ENCODE results near the gene COBL. TPM values are rescaled to one million over a fixed set of nuclear protein-coding genes. Genes with fewer than 3 reads are reported as not detected.

The COBL gene
- total RNA-seq, 1 donor from 2014 or later, result 6.3 TPM

DNA sequence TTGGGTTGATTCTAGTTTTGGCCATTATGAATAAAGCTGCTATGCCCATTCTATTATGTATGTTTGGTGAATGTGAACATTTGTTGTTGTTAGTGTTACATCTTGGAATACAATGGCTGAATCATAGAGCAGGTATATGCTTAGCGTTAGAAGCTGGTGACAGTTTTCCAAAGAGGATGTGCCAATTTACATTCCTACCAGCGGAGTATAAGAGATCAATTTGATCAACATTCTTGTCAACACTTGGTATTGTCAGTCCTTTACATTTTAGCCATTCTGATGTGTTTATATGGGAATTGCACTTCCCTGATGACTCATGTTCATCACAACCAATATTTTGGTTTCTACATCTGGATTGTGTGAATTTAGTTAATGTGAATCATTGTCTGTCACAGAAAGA, 37.8 kb upstream of the COBL start:
- DNase-seq (ENCODE audit: low spot score), result no peak
- Mint-ChIP-seq H3K4me1 (peaks cover 7% of the 10 kb centered on the region), H3K27ac (no peak overlapping the region)

DNA sequence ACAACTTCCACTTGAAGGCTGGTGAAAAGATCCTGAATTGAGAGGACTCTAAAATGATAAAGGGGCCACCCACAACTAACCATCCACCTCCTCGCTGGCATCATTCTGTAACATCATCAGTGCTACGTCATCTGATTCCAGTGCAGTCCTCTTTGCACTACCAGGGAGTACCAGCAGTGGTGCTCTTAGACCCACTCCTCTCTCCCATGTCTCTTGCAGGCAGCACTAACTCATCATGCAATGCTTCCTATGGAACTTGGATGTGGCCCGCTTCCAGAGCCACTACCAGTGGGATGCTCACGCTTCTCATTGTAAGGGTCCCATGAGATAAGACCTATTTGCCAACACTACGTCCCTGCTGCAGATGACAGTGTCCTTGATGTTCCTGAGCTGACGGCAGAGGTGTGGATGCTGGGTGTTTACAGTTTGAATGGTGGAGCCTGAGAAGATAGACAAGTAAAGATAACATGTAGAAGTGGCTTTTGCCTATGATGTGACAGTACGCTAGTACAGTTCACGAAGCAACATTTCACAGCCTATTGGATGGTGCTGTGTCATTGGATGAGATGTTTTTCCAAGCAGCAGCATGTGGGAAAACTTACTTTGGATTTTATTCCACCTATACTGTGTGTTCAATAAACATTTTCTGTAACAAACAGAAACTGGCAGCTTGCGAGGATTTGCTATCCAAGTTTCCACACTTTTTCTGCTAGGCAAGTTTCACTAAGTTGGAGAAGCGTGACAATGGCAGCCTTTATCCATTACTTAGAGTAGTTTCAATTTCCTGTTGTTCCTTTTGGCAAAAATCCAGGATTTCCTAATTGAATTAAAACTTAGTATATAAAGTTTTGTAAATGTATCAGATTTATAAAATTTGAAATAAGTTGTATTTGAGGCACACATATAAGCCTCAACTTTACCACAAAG, 35.8 kb upstream of the COBL start:
- Histone ChIP-seq H3K4me2 (no peak overlapping the region), H3K36me3 (no peaks in the 10 kb centered on the region), H4K20me1 (ENCODE audit: low read depth) (no peaks in the 10 kb centered on the region), H3F3A (ENCODE audit: low read depth) (no peaks in the 10 kb centered on the region), H3K79me2 (ENCODE audit: low read depth) (no peaks in the 10 kb centered on the region), H3K9me3 (ENCODE audit: low read depth) (no peaks in the 10 kb centered on the region), H2AFZ (replicated peaks) (peak overlapping the region; percentile 17), H3K27me3 (no peaks in the 10 kb centered on the region), H3K27ac (no peak overlapping the region), H3K4me1 (peaks cover 3% of the 10 kb centered on the region), H3K9ac (no peak overlapping the region), H3K4me3 (no peak overlapping the region)
- DNase-seq (ENCODE audit: low spot score), result no peak
- no peak overlapping the region for H3K4me3 Mint-ChIP-seq
- H3K27ac Mint-ChIP-seq, result no peak overlapping the region
- H3K27me3 Mint-ChIP-seq (ENCODE audit: insufficient read depth, low read depth), result peaks cover 7% of the 10 kb centered on the region
- TF ChIP-seq CTCF (IDR thresholded peaks at IDR 0.05) (peak; percentile 22), EZH2phosphoT487 (IDR thresholded peaks at IDR 0.05) (no peak)
- H3K4me1 Mint-ChIP-seq, result peaks cover 7% of the 10 kb centered on the region
- no peaks in the 10 kb centered on the region for H3K9me3 Mint-ChIP-seq
- no peaks in the 10 kb centered on the region for H3K36me3 Mint-ChIP-seq

More for the DNA sequence above, 37.8 kb upstream of the COBL start:
- Histone ChIP-seq H3K9me3 (ENCODE audit: low read depth) (no peaks in the 10 kb centered on the region), H3K9ac (no peak overlapping the region), H3K4me3 (no peak overlapping the region), H3K4me2 (no peak overlapping the region), H3F3A (ENCODE audit: low read depth) (no peaks in the 10 kb centered on the region), H3K27ac (no peak overlapping the region), H3K27me3 (no peaks in the 10 kb centered on the region), H3K36me3 (no peaks in the 10 kb centered on the region), H2AFZ (replicated peaks) (no peak overlapping the region), H4K20me1 (ENCODE audit: low read depth) (no peaks in the 10 kb centered on the region), H3K79me2 (ENCODE audit: low read depth) (no peaks in the 10 kb centered on the region), H3K4me1 (peaks cover 3% of the 10 kb centered on the region)
- Mint-ChIP-seq H3K36me3 (no peaks in the 10 kb centered on the region), H3K9me3 (no peaks in the 10 kb centered on the region), H3K4me3 (no peak overlapping the region), H3K27me3 (ENCODE audit: insufficient read depth, low read depth) (peaks cover 8% of the 10 kb centered on the region)
- TF ChIP-seq CTCF (IDR thresholded peaks at IDR 0.05), result no peak
- TF ChIP-seq EZH2phosphoT487 (IDR thresholded peaks at IDR 0.05), result no peak
- no peak for TF ChIP-seq EZH2 (IDR thresholded peaks at IDR 0.05)

- DNase-seq (ENCODE audit: low spot score), result no peak
- H3K9me3 Mint-ChIP-seq, result no peaks in the 10 kb centered on the region
- peaks cover 6% of the 10 kb centered on the region for H3K27me3 Mint-ChIP-seq (ENCODE audit: insufficient read depth, low read depth)
These were observed 35.1 kb upstream of the COBL start for GRCh38 chr7:51351661-51352060.

More at GRCh38 chr7:51351661-51352060, 35.1 kb upstream of the COBL start:
- Histone ChIP-seq H3K36me3 (no peaks in the 10 kb centered on the region), H3F3A (ENCODE audit: low read depth) (no peaks in the 10 kb centered on the region), H3K4me3 (no peak overlapping the region), H4K20me1 (ENCODE audit: low read depth) (no peaks in the 10 kb centered on the region), H2AFZ (replicated peaks) (no peak overlapping the region), H3K4me2 (no peak overlapping the region), H3K9me3 (ENCODE audit: low read depth) (no peaks in the 10 kb centered on the region), H3K27me3 (no peaks in the 10 kb centered on the region), H3K79me2 (ENCODE audit: low read depth) (no peaks in the 10 kb centered on the region), H3K9ac (no peak overlapping the region), H3K27ac (no peak overlapping the region), H3K4me1 (peaks cover 3% of the 10 kb centered on the region)
- Mint-ChIP-seq H3K27ac (no peak overlapping the region), H3K4me1 (peaks cover 2% of the 10 kb centered on the region), H3K36me3 (no peaks in the 10 kb centered on the region), H3K4me3 (no peak overlapping the region)
- TF ChIP-seq EZH2phosphoT487 (IDR thresholded peaks at IDR 0.05) (no peak), CTCF (IDR thresholded peaks at IDR 0.05) (no peak), EZH2 (IDR thresholded peaks at IDR 0.05) (no peak)
